Activated CD4-positive, CD25-positive, alpha-beta regulatory T cell treated with anti-CD3 and anti-CD28 coated beads, Interleukin-2, amount 50 U/mL, for 16 hours (primary cell): ENCODE data around the gene COLEC11.

Source experiments
- DNase-seq: peaks from one replicate; pipeline ENCODE4 v3.0.0-alpha.2; 2020; ENCODE audit warnings: low read depth, low spot score

Gene COLEC11

DNA sequence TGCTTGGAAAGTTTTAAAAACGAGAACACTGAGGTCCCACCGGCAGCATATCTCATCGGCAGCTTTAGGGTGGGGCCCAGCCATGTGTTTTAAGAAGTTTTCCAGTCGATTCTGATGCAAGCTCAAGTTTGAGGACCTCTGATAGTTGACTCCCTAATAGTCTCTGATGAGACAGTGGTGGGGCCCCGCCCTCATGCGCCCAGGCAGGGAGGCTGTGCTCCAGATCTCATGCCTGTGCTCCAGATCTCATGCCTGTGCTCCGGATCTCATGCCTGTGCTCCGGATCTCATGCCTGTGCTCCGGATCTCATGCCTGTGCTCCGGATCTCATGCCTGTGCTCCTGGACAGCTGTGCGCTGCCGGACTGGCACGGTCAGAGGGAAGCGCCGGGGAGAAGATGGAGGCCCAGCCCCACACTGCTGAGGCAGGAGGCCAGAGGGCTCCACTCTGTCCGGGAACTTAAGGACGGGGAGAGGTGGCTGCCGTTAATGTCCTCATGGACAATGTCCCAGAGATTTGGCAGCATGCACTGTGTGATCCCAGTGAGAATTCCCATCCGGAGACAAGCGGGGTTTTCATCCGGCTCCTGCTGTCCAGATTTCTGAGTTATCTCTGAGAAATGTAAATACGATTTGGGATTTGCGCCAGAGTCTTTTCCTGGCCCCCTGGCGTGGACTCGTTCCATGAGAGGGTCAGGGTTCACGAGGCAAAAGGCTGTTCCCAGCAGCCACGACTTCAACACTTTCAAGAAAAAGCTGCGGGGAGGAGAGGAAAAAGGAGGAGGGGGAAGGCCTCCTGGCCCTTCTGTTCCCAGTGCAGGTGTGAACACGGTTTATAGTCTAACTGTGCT lies 9.4 kb upstream of the COLEC11 start:
- DNase-seq, result no peak

DNA sequence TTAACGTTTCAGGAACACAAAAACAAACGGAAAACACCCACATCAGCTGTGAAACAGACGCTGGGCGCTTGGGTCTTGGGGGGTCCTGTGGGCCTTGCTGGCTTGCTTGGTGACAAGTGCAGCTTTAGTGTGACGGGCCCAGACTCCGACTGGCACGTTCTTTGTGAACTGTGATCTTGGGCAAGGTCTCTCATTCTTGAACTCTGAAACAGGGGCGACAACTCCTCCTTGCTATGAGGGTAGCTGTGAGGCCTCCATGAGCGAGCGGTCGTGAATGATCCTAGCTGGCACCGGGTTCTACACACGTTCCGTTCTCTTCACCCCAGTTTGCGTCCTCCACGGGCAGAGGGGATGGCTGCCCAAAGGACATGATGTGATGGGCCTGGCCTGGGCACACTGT lies 8.7 kb upstream of the COLEC11 start:
- no peak for DNase-seq

DNA sequence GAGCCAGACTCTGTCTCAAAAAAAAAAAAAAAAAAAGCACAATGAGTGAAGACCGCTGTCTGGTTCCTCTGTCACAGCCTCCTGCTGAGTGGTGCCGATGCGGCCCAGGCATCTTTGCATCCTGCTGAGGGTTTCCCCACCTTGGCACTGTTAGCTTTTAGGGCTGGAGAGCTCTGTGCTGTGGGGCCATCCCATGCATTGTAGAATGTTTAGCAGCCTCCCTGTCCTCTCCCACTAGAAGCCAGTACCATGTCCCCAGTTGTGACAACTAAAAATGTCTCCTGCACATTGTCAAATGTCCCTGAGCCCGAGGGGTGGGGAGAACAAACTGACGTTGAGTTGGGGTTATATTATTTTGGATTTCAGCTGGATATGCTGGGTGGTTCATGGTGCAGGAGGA lies 7.9 kb upstream of the COLEC11 start:
- no peak for DNase-seq

DNA sequence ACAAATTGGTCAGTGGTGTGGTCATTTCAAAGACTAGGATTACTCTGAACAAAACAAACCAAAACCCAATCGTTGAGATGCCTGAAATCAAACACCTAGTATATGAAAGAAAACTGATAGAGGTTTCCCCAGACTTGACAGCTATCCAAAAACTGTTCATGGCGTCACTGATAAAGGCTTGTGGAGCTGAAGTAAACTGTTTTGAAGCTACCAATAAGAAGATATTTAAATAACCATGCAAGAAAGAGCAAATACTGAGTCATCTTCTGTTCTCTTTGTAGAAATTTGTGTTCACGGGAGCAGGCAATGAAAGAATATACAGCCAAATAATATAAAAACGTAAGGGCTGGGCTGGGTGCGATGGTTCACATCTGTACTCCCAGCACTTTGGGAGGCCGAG lies 7.5 kb upstream of the COLEC11 start:
- no peak for DNase-seq

DNA sequence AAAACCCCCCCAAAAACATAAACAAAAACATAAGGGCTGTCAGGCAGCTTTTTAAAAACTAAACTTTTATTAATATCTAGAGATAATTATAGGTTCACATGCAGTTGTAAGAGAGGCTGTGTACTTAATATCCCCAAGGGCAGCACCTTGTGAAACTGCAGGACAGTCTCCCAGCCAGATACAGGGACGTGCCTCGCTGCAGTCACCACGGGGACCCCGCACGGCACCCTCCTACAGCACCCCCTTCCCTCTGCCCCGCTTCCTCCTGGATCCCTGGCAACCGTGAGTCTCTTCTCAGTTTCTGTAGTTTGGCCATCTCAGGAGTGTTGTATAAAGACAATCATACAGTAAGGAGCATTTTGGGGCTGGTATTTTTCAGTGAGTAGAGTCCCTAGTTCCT lies 6.8 kb upstream of the COLEC11 start:
- DNase-seq, result no peak

DNA sequence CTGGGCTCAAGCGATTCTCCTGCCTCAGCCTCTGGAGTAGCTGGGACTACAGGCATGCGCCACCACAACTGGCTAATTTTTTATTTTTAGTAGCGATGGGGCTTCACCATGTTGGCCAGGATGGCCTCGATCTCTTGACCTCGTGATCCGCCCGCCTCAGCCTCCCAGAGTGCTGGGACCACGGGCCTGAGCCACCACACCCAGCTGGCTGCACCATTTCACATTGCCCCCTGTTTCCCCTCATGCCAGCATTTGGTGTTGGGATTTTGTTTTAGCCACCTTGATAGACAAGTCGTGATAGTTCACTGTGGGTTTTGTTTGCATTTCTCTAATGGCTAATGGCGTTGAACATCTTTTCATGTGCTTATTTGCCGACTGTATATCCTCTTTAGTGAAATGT lies 5.8 kb upstream of the COLEC11 start:
- no peak for DNase-seq

DNA sequence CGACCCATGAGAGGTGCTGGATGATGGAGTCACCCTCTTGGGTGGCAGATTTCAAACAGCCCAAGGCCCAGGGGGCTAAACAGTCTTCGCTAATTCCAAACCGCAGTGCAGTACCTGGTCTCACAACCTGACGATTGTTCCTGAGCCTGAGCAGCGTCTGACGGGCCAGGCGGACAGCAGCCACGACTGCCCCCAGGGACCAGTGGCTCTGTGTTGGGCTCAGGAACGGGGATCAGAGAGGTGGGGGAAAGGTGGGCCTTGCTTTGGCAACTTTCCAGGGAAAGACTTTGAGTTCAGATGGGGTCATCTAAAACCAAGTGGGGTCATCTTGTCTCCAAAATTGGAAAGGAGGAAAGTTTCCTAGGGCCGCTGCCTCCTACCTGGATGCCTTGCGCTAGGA lies 492 bp downstream of the COLEC11 start:
- no peak for DNase-seq

DNA sequence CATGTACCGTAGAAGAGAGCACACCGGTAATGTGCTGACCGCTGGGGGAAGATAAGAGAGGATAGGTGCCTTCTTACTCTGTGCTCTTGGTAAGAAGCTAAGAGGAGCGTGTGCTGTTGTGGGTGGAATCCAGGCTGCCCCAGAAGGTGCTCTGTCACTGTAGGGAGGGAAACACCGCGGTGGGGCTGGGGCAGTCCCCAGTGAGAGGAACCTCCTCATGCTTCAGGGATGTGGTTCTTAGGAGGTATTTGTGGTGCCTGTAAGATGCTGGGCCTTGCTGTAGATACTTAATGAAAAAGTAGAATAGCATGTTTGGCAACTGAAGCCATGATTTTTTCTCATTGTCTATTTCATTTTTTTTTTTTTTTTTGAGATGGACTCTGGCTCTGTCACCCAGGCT lies 1.1 kb downstream of the COLEC11 start:
- DNase-seq, result no peak

DNA sequence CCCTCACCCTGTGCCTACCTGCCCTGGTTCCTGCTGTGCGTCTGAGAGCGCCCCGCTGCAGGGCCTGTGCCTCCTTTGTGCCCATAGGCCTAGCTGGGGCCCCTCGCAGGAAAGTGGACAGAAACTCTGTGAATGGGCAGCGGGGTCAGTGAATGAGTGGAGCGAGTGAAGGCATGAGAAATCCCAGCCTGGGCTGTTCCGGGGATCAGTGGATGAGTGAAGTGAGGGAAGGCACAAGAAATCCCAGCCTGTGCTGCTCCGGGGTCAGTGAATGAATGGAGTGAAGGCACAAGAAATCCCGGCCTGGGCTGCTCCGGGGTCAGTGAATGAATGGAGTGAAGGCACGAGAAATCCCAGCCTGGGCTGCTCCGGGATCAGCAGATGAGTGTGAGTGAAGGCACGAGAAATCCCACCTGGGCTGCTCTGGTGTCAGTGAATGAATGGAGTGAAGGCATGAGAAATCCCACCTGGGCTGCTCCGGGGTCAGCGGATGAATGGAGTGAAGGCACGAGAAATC lies 2.0 kb downstream of the COLEC11 start:
- no peak for DNase-seq

DNA sequence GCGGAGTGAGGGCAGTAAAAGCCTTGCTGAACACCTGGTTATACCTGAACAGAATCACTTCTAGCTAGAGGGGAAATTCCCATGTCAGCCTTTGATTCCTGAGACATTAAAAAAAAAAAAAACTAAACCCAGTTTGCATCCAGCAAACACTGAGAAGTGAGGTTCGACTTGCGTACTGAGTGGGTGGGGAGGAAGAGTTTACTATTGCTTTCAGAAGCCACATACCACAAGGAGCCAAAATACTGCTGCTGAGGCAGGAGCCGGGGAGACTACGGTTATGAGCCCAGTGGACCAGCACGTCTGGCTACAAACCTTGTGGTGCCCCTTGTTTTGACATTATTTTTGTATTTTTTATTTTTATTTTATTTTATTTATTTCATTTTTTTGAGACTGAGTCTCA lies 2.7 kb downstream of the COLEC11 start:
- no peak for DNase-seq

DNA sequence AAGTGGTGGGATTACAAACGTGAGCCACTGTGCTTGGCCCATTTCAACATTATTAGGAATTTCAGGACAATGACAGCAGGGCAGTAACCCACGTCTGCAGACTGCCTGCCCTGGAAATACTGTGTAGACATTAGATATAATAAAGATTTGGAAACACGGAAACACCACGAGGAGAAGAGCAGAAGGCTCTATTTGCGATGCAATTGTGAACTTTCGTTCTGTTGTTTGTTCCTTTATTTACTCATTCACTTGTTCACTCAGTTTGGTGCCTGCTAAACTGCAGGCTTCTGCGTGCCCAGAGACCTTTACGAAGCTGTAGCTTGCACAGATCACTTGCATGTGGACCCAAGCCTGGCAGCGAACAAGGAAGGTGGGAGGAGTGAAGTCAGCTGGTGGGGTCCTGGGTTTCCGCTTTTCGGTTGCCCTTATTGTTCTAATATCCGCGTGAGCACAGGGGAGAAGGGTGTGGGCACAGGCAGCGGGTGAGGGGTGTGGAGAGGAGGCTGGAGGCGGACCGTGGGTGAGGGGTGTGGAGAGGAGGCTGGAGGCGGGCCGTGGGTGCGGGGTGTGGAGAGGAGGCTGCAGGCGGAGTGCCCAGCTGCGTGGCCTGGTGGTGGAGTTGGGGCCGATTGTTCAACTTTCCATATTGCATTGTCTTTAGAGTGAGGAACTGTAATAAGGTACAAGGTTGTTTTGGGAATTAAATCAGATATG lies 3.4 kb downstream of the COLEC11 start:
- DNase-seq, result no peak

DNA sequence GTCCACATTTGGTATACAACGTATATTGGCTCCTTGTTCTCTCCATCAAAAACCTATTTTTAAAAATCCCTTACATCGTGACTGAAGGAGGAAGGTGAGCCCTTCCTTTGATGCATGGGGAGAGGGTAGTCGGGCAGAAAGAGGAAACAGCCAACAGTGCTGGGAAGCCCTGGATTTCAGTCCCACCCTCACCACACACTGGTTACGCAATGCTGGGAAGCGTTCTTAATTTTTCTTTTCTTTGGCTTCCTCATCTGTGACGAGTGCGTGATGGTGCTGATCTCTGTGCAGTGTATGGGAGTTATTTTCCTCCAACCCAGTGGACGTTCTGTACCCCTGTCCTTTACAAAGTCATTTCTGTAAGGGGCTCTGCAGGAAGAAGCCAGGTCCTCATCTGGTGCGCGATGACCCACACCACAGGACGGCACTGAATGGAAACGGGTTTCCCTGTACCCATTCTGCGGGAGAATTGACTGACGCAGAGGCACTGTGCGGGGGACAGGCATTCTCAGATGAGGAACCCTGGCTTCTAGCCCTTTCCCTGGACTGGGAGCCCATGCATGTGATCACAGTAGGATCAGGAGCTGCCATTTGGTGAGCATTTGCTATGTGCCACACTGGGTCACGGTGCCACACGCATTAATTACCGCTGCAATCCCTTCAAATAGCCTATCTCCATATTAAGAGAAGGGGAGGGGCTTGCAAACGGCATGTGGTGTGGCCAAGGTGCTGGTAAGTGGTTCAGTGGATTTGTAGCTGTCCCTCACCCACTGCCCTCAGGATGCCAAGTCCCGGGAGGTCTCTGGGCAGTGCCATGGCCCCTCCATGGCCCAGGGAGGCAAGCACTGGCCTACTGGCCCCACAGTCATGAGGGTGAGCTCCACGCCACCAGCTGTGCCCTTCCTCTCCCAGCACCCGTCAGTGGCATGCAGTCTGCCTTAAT lies 4.3 kb downstream of the COLEC11 start:
- DNase-seq, result no peak

DNA sequence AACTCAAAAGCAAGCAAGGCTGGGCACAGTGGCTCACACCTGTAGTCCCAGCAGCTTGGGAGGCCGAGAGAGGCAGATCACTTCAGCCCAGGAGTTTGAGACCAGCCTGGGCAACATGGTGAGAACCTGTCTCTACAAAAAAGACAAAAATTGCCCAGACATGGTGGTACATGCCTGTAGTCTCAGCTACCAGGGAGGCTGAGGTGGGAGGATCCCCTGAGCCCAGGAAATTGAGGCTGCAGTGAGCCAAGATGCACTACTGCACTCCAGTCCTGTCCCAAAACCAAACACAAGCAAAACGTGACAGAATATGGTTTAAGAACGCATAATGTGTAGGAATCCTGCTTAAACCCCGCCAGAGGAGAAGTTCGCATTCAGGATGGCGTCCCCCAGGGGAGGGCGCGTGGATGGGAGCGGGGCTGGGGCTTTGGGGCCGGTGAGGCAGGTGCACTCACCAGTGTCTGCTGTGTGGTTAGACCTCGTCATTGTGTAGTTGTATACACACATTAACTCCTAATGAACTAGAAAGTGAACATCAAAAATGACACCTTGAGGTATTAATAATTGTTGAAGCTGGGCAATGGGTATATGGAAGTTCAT lies 5.4 kb downstream of the COLEC11 start:
- DNase-seq, result no peak

DNA sequence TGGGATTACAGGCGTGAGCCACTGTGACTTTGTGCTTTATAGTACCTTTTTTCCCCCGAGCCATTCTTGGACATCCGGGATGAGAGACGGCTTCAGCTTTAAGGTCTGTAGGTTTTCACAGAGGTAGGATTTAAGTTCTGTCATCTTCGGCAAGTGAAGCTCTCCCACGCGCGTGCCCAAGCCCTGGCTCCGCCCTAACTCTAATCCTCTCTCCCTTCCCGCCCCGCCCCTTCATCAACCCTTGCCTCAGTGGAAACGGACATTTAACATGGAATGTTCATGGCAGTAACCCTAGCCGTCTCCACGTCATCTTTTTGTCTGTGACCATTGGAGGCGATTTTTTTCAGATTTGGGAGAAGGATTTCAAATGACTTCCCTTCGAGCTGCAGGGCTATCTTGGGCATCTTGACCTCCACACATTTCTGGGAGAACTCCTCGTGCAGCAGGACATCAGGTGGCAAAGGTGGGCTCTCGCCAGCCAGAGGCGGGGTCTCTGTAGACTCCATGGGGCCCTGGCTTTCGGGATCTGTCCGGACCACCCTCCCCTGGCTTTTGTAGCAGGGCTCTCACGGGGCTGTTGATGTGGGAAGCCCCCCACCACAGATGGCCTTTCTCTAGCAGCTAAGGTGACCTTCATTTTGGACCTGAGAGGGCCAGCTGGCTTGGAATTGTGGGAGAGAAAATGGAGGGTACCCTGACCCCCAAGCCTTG lies 6.8 kb downstream of the COLEC11 start:
- no peak for DNase-seq

DNA sequence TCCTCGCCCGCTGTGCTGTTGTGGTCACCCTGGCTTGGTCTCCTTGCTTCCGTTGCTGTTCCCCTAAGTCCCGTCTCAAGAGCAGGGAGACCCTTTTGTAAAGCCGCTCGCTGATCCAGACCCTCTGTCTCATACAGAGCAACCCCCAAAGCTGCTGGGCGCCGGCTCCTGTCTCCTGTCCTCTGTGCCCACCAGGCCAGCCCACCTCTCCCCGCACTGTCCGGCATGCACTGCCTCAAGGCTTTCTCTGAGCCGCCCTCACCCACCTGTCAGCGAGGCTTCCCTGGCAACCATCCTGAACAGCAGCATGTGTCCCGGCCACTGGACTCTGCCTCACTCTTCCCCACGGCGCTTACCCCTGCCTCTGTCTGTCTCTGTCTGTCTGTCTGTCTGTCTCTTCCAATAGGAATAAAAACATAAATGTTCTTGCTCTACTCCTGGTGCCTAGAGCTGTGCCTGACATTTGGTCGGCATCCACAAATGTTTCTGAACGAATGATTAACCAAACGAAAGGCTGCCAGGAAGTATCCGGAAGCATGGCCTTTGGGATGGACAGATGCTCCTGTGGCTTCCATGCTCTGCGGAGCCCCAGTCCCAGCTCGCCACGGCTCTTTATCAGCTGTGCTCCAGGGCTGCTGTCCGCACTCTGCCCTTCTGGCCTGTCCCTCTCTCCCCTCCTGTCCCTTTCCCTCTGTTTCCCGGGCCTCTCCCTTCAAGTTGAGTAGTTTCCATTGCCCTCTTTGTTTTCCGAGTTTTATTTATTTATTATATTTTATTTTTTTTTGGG lies 7.8 kb downstream of the COLEC11 start:
- DNase-seq, result no peak

DNA sequence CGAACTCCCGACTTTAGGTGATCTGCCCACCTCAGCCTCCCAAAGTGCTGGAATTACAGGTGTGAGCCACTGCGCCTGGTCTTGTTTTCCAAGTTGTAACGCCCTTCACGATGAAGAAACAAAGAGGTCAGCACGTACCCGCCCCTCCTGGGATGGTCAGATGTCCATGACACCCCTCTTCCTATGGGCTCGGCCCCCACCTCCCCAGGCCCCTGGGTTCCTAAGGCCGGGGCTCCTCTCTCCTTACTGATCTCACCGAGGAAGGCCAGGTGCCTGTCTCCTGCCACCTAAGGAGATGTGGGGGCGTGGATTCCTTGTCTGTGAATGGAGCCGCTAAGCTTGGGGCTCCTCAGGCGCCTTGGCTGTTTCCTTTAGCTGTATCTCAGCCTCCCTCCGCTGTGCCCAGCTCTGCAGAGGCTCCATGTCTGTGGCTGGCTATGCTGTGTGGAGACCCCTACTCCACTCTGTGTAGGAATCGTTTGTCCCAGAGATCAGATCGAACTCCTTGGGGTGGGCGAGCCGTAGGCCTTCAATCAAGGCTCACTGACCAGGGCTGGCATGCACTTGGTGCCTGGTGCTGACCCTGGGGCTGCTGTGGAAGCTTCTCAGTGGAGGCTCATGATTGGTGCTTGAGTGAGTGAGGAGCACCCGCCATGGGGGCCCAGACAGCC lies 8.8 kb downstream of the COLEC11 start:
- no peak for DNase-seq

DNA sequence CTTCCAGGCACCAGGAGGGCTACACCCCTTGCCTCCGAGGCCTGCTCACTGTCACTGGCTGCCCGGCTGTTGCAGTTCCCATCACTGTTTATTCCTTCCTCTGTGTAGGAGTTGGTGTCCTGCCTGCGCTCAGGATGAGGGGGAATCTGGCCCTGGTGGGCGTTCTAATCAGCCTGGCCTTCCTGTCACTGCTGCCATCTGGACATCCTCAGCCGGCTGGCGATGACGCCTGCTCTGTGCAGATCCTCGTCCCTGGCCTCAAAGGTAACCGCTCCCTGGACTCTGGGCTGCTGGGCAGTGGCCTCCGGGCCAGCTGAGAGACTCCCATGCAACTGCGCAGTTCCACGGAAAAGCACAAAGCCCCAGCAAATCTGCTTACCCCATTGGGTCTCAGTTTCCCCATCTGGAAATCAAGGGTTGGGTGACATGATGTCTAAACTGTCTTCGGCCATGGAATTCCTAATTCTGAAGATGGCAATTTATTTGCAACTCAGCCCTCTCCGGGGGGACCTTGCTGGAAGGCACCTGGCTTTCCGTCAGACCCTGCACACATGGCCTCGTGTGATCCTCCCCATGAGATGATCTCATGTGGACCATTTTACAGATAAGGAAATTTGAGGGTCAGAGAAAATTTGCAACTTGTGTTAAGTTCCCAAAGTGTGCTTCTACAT lies 9.4 kb downstream of the COLEC11 start:
- no peak for DNase-seq

DNA sequence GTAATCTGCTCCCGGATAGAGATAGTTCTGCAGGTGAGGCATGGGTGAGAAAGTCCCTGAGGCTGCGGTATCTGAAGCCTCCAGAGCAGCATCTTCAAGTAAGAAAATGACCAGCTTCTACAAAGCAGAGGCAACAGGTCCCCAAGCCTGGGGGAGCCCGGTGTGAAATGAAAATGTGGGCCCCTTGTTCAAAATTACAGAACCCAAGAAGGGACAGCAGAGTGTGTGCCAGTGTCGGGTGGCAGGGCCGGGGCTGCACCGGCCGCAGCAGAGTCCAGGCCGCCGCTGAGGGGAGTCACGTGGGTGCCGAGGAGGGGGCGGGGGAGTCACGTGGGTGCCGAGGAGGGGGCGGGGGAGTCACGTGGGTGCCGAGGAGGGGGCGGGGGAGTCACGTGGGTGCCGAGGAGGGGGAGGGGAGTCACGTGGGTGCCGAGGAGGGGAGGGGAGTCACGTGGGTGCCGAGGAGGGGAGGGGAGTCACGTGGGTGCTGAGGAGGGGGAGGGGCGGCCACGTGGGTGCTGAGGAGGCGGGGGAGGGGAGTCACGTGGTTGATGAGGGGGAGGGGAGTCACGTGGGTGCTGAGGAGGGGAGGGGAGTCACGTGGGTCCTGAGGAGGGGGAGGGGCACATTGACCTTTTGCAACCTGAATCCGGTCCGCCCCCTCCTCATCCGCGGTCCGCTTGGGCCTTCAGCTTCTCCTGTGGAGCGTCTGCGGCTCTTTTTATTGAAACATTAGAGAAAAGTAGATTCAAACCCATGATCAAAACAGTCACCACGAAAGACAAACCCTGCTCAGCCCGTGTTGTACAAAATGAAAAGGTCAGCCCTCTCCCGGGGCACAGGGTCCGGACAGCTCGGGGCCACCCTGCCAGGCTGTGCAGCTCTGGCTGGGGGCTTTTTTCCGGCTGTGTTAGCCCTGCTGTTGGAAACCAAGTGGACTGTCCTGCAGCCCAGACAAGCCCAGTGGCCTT lies 10.4 kb downstream of the COLEC11 start:
- DNase-seq, result no peak
